IPS-18c (cell line): ENCODE data around the gene DPF3.

Experiments
- H3K4me3 ChIP-seq: 2 replicates; pipeline ENCODE4 v1.7.0; 2013; ENCODE audit warnings: low read depth, mild to moderate bottlenecking, low read length, moderate library complexity; ENCODE audit not compliant: insufficient read depth
- H3K9me3 ChIP-seq: one replicate; pipeline ENCODE4 v1.6.1; 2013; ENCODE audit warnings: mild to moderate bottlenecking, low read length, moderate library complexity; ENCODE audit not compliant: control insufficient read depth, insufficient read depth

Gene DPF3

GRCh38 chr14:72682188-72682587 lies 211.7 kb downstream of the DPF3 start:
- Histone ChIP-seq H3K4me3 (no peak overlapping the region), H3K9me3 (no peaks in the 10 kb centered on the region)

GRCh38 chr14:72680853-72681640 lies 212.9 kb downstream of the DPF3 start:
- H3K4me3 ChIP-seq, result no peak overlapping the region
- H3K9me3 ChIP-seq, result no peaks in the 10 kb centered on the region

- no peaks in the 10 kb centered on the region for H3K9me3 ChIP-seq
- H3K4me3 ChIP-seq, result no peak overlapping the region
Observed at GRCh38 chr14:72679536-72680151, 214.3 kb downstream of the DPF3 start.

GRCh38 chr14:72679141-72679535 lies 214.8 kb downstream of the DPF3 start:
- Histone ChIP-seq H3K4me3 (no peak overlapping the region), H3K9me3 (no peaks in the 10 kb centered on the region)

GRCh38 chr14:72678356-72678755 lies 215.5 kb downstream of the DPF3 start:
- no peaks in the 10 kb centered on the region for H3K9me3 ChIP-seq
- H3K4me3 ChIP-seq, result no peak overlapping the region

- no peak overlapping the region for H3K4me3 ChIP-seq
- no peaks in the 10 kb centered on the region for H3K9me3 ChIP-seq
Observed at GRCh38 chr14:72677664-72678063, 216.2 kb downstream of the DPF3 start.

- H3K4me3 ChIP-seq, result no peak overlapping the region
- H3K9me3 ChIP-seq, result no peaks in the 10 kb centered on the region
Observed at GRCh38 chr14:72675126-72675525, 218.8 kb downstream of the DPF3 start.

GRCh38 chr14:72673179-72673578 lies 220.7 kb downstream of the DPF3 start:
- Histone ChIP-seq H3K9me3 (no peaks in the 10 kb centered on the region), H3K4me3 (no peak overlapping the region)

- H3K4me3 ChIP-seq, result no peak overlapping the region
- H3K9me3 ChIP-seq, result no peaks in the 10 kb centered on the region
Observed at GRCh38 chr14:72666610-72667009, 227.3 kb downstream of the DPF3 start.

- no peaks in the 10 kb centered on the region for H3K9me3 ChIP-seq
- H3K4me3 ChIP-seq, result no peak overlapping the region
Observed at GRCh38 chr14:72665259-72665658, 228.6 kb downstream of the DPF3 start.

GRCh38 chr14:72664651-72665050 lies 229.2 kb downstream of the DPF3 start:
- Histone ChIP-seq H3K9me3 (no peaks in the 10 kb centered on the region), H3K4me3 (no peak overlapping the region)

GRCh38 chr14:72663956-72664650 lies 229.8 kb downstream of the DPF3 start:
- Histone ChIP-seq H3K4me3 (no peak overlapping the region), H3K9me3 (no peaks in the 10 kb centered on the region)

- Histone ChIP-seq H3K4me3 (no peak overlapping the region), H3K9me3 (no peaks in the 10 kb centered on the region)
Observed at GRCh38 chr14:72663076-72663487, 230.8 kb downstream of the DPF3 start.

GRCh38 chr14:72662214-72662613 lies 231.7 kb downstream of the DPF3 start:
- Histone ChIP-seq H3K4me3 (no peak overlapping the region), H3K9me3 (no peaks in the 10 kb centered on the region)

- Histone ChIP-seq H3K4me3 (no peak overlapping the region), H3K9me3 (no peaks in the 10 kb centered on the region)
Observed at GRCh38 chr14:72657214-72657921, 236.5 kb downstream of the DPF3 start.

GRCh38 chr14:72653026-72653425 lies 240.9 kb downstream of the DPF3 start:
- no peak overlapping the region for H3K4me3 ChIP-seq
- H3K9me3 ChIP-seq, result no peaks in the 10 kb centered on the region

- no peaks in the 10 kb centered on the region for H3K9me3 ChIP-seq
Observed at GRCh38 chr14:72652179-72652578, 241.7 kb downstream of the DPF3 start.

GRCh38 chr14:72651714-72652113 lies 242.2 kb downstream of the DPF3 start:
- Histone ChIP-seq H3K9me3 (no peaks in the 10 kb centered on the region), H3K4me3 (no peak overlapping the region)

More at GRCh38 chr14:72652179-72652578, 241.7 kb downstream of the DPF3 start:
- no peak overlapping the region for H3K4me3 ChIP-seq
